ENCODE results near the gene DLGAP1. TPM values are rescaled to one million over a fixed set of nuclear protein-coding genes. Genes with fewer than 3 reads are reported as not detected.

The DLGAP1 gene
- total RNA-seq, 1 experiment from 2014 or later: 0.39 TPM

DNA sequence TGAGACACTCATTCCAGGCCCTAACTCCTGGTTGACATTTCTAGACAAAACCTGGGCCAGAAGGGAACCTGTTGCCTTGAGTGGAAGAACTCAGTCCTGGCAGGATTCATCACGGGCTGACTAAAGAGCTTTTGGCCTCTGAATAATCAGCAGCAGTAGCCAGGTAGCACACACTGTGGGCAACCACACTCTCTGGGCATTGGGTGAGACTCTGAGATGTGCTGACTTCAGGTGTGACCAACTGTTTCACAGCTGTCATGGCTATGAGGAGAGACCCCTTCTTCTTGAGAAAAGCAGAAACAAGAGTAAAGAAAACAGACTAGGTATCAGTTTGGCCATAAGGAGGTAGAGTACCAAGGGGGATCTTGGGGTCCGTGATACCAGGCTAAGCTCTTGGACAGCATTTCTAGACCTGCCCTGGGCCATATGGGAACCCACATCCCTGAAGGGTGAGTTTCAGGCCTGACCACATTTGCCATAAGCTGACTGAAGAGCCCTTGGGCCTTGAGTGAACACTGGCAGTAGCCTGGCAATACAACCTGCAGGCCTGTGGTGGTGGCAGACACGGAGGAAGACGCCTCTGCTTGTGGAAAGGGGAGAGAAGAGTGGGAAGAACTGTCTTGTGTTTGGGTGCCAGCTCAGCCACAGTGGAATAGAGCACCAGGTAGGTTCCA is 230.9 kb downstream of the DLGAP1 start:
- no peaks in the 10 kb centered on the region; the same call in 1 of the 2 replicates for H4K20me1 ChIP-seq (ENCODE audit: insufficient read depth)
- no peaks in the 10 kb centered on the region for H3K36me3 ChIP-seq (ENCODE audit: control insufficient read depth in 1 of 2, insufficient read depth in 2 of 2, low read length in 2 of 2)
- no peak overlapping the region for H3K4me3 ChIP-seq (replicated peaks in 1 of 2; ENCODE audit: low read depth in 1 of 2, low read length in 2 of 2)
- H3K4me1 ChIP-seq (ENCODE audit: control insufficient read depth in 1 of 2, insufficient read depth in 2 of 2, low read length in 2 of 2): no peaks in the 10 kb centered on the region
- ATAC-seq: no peak
- H3K4me2 ChIP-seq (ENCODE audit: low read length): no peak overlapping the region
- H3K27ac ChIP-seq (ENCODE audit: low read depth, low read length): no peak overlapping the region
- H3K9me3 ChIP-seq (ENCODE audit: control insufficient read depth in 1 of 2, insufficient read depth in 1 of 2, low read depth in 1 of 2, low read length in 2 of 2): peaks cover 0 to 3% of the 10 kb centered on the region in 2 experiments; a peak in 2 of 4 replicates
- no peaks in the 10 kb centered on the region for H3K27me3 ChIP-seq (ENCODE audit: insufficient read depth, low read length)
- H3K79me2 ChIP-seq (ENCODE audit: insufficient read depth, low read length): no peaks in the 10 kb centered on the region
- no peaks in the 10 kb centered on the region for H3K9me2 ChIP-seq (ENCODE audit: insufficient read depth)
- TF ChIP-seq, protein P1, sequence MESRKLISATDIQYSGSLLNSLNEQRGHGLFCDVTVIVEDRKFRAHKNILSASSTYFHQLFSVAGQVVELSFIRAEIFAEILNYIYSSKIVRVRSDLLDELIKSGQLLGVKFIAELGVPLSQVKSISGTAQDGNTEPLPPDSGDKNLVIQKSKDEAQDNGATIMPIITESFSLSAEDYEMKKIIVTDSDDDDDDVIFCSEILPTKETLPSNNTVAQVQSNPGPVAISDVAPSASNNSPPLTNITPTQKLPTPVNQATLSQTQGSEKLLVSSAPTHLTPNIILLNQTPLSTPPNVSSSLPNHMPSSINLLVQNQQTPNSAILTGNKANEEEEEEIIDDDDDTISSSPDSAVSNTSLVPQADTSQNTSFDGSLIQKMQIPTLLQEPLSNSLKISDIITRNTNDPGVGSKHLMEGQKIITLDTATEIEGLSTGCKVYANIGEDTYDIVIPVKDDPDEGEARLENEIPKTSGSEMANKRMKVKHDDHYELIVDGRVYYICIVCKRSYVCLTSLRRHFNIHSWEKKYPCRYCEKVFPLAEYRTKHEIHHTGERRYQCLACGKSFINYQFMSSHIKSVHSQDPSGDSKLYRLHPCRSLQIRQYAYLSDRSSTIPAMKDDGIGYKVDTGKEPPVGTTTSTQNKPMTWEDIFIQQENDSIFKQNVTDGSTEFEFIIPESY (IDR thresholded peaks at IDR 0.05; ENCODE audit: extremely low read depth, insufficient replicate concordance, low read length): no peak
- TF ChIP-seq SRF (IDR thresholded peaks at IDR 0.05; ENCODE audit: low read depth) (no peak), SP1 (IDR thresholded peaks at IDR 0.05; ENCODE audit: low read depth) (no peak), FOSL1 (IDR thresholded peaks at IDR 0.05; ENCODE audit: low read depth) (no peak), SIN3A (IDR thresholded peaks at IDR 0.05; ENCODE audit: low read depth) (no peak), POLR2AphosphoS5 (IDR thresholded peaks at IDR 0.05; ENCODE audit: low read depth, low read length) (no peak), EGR1 (IDR thresholded peaks at IDR 0.05; ENCODE audit: low read depth) (no peak), ELF1 (IDR thresholded peaks at IDR 0.05; ENCODE audit: borderline replicate concordance, low read depth) (no peak), JUND (IDR thresholded peaks at IDR 0.05) (no peak), ZNF274 (IDR thresholded peaks at IDR 0.05; ENCODE audit: low read depth, low read length) (no peak), EZH2 (IDR thresholded peaks at IDR 0.05) (no peak), EZH2phosphoT487 (IDR thresholded peaks at IDR 0.05; ENCODE audit: borderline replicate concordance) (no peak), RAD21 (IDR thresholded peaks at IDR 0.05; ENCODE audit: low read depth) (no peak), POLR2A (IDR thresholded peaks at IDR 0.05; ENCODE audit: borderline replicate concordance, extremely low read depth, insufficient read depth, insufficient read length) (no peak), YY1 (IDR thresholded peaks at IDR 0.05; ENCODE audit: extremely low read depth, insufficient replicate concordance, low read depth, low read length) (no peak), ZFX (IDR thresholded peaks at IDR 0.05) (no peak), CEBPB (IDR thresholded peaks at IDR 0.05; ENCODE audit: low read depth) (no peak), CBX3 (IDR thresholded peaks at IDR 0.05; ENCODE audit: low read depth) (no peak)
- TF ChIP-seq, protein P2, sequence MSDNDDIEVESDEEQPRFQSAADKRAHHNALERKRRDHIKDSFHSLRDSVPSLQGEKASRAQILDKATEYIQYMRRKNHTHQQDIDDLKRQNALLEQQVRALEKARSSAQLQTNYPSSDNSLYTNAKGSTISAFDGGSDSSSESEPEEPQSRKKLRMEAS (IDR thresholded peaks at IDR 0.05): no peak
- TF ChIP-seq, protein P3, sequence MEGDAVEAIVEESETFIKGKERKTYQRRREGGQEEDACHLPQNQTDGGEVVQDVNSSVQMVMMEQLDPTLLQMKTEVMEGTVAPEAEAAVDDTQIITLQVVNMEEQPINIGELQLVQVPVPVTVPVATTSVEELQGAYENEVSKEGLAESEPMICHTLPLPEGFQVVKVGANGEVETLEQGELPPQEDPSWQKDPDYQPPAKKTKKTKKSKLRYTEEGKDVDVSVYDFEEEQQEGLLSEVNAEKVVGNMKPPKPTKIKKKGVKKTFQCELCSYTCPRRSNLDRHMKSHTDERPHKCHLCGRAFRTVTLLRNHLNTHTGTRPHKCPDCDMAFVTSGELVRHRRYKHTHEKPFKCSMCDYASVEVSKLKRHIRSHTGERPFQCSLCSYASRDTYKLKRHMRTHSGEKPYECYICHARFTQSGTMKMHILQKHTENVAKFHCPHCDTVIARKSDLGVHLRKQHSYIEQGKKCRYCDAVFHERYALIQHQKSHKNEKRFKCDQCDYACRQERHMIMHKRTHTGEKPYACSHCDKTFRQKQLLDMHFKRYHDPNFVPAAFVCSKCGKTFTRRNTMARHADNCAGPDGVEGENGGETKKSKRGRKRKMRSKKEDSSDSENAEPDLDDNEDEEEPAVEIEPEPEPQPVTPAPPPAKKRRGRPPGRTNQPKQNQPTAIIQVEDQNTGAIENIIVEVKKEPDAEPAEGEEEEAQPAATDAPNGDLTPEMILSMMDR (IDR thresholded peaks at IDR 0.05 in 2 of 3, conservative IDR thresholded peaks at IDR 0.05 in 1 of 3; ENCODE audit: borderline replicate concordance in 1 of 3, insufficient read depth in 1 of 3, low read depth in 2 of 3, low read length in 2 of 3): no peak
- ChIA-PET RAD21 (ENCODE audit: low non-redundant PET in 1 of 2, low total read pairs in 2 of 2, uncharacterized antibody in 2 of 2, unreplicated experiment in 2 of 2) (no interaction called here), POLR2A (no interaction called here), CTCF (no interaction called here)
- H3K9ac ChIP-seq (ENCODE audit: low read length): no peak overlapping the region
- no TSS peak for BruUV-seq (replicated peaks)
- intact Hi-C loops (cut with micrococcal nuclease): loop anchor here (10.0 kb wide), 1 partner anchor 61 kb away; no protein-coding TSS in a partner anchor
- H2AFZ ChIP-seq (ENCODE audit: low read depth, low read length, poor library complexity, severe bottlenecking): no peak overlapping the region
- DNase-seq (ENCODE audit: low read depth, low spot score): no peak

Measured in HCT116 (cell line).